Activated CD8-positive, alpha-beta T cell treated with anti-CD3 and anti-CD28 coated beads, Interleukin-2, amount 10 ng/mL, durations not matched to agents 7 days and 5 days (primary cell): ENCODE data around the gene FRAS1. TPM values are rescaled to one million over a fixed set of nuclear protein-coding genes. Genes with fewer than 3 reads are reported as not detected.
"Not testable (repeated sequence)": the region's sequence is repeated elsewhere in the genome, so short reads cannot be mapped to it uniquely, and the experiment has no call there.

ENCODE experiments used
- ATAC-seq: fragments of 150-1000 bp; cut with Tn5 transposase; one replicate; pipeline ENCODE4 v1.10.0; 2021; ENCODE audit warnings: moderate library complexity
- CTCF ChIA-PET: fragments of 350-600 bp; sonication (Branson Sonifier 250); formaldehyde crosslinking; loops from one replicate; lab custom pipeline; 2021; ENCODE audit warnings: antibody characterized with exemption; lab: Charles Lee
- POLR2A ChIA-PET: fragments of 350-600 bp; sonication (Branson Sonifier 250); formaldehyde crosslinking; loops from one replicate; lab custom pipeline; 2021; ENCODE audit warnings: antibody characterized with exemption; lab: Charles Lee
- DNase-seq: peaks from one replicate; pipeline ENCODE4 v3.0.0-alpha.2; 2020
- H3K27ac Mint-ChIP-seq: one replicate; pipeline ENCODE4 v1.8.0; 2021; ENCODE audit warnings: mild to moderate bottlenecking, mixed read lengths
- H3K27me3 Mint-ChIP-seq: one replicate; pipeline ENCODE4 v1.8.0; 2021; ENCODE audit warnings: low read depth, mixed read lengths
- H3K36me3 Mint-ChIP-seq: one replicate; pipeline ENCODE4 v1.8.0; 2021; ENCODE audit warnings: low read depth, mixed read lengths
- H3K4me1 Mint-ChIP-seq: one replicate; pipeline ENCODE4 v1.8.0; 2021; ENCODE audit warnings: low read depth, mixed read lengths
- H3K4me3 Mint-ChIP-seq: one replicate; pipeline ENCODE4 v1.8.0; 2021; ENCODE audit warnings: mild to moderate bottlenecking, mixed read lengths
- H3K9me3 Mint-ChIP-seq: one replicate; pipeline ENCODE4 v1.8.0; 2022; ENCODE audit warnings: mixed read lengths; ENCODE audit not compliant: insufficient read depth
- total RNA-seq, 2 experiments: library from RNA; stranded (reverse); gene quantifications; one replicate each; pipeline ENCODE4 v1.2.3, GENCODE V29; 2021

FRAS1 gene
- total RNA-seq, 2 experiments from 2014 or later = 0.08 TPM; not detected in 1

- no peaks in the 10 kb centered on the region for H3K9me3 Mint-ChIP-seq
- H3K36me3 Mint-ChIP-seq = no peaks in the 10 kb centered on the region
- no peaks in the 10 kb centered on the region for H3K4me1 Mint-ChIP-seq
- no peak overlapping the region for H3K4me3 Mint-ChIP-seq
- peaks cover 28% of the 10 kb centered on the region for H3K27me3 Mint-ChIP-seq
- CTCF ChIA-PET = no interaction called here
- POLR2A ChIA-PET = no interaction called here
- H3K27ac Mint-ChIP-seq = no peak overlapping the region
- ATAC-seq = no peak
- DNase-seq = no peak
Observed at GRCh38 chr4:78544678-78545077, 487.6 kb downstream of the FRAS1 start.

- Mint-ChIP-seq H3K36me3 (no peaks in the 10 kb centered on the region), H3K4me1 (no peaks in the 10 kb centered on the region), H3K4me3 (no peak overlapping the region), H3K27ac (no peak overlapping the region), H3K9me3 (no peaks in the 10 kb centered on the region), H3K27me3 (peaks cover 36% of the 10 kb centered on the region)
- no peak for DNase-seq
- POLR2A ChIA-PET = no interaction called here
- CTCF ChIA-PET = no interaction called here
- ATAC-seq = no peak
Observed at GRCh38 chr4:78545275-78546246, 488.4 kb downstream of the FRAS1 start.

GRCh38 chr4:78547899-78548298, 490.8 kb downstream of the FRAS1 start:
- peaks cover 13% of the 10 kb centered on the region for H3K4me1 Mint-ChIP-seq
- H3K27me3 Mint-ChIP-seq = peaks cover 41% of the 10 kb centered on the region
- H3K27ac Mint-ChIP-seq, DNase-seq, ATAC-seq, H3K4me3 Mint-ChIP-seq, CTCF ChIA-PET, H3K9me3 Mint-ChIP-seq, H3K36me3 Mint-ChIP-seq, POLR2A ChIA-PET: not testable (repeated sequence)

GRCh38 chr4:78548889-78549288, 491.8 kb downstream of the FRAS1 start:
- Mint-ChIP-seq H3K27me3 (peaks cover 36% of the 10 kb centered on the region), H3K4me1 (peaks cover 20% of the 10 kb centered on the region)
- H3K36me3 Mint-ChIP-seq, H3K27ac Mint-ChIP-seq, DNase-seq, ATAC-seq, H3K9me3 Mint-ChIP-seq, POLR2A ChIA-PET, H3K4me3 Mint-ChIP-seq, CTCF ChIA-PET: not testable (repeated sequence)

GRCh38 chr4:78551420-78552351, 494.6 kb downstream of the FRAS1 start, which contains the start of gene ANXA3:
ANXA3 (plus strand) TSS chr4:78551770; CDS start chr4:78554474, 2,704 bp downstream.
- H3K9me3 Mint-ChIP-seq = no peaks in the 10 kb centered on the region
- H3K4me1 Mint-ChIP-seq = peaks cover 20% of the 10 kb centered on the region
- DNase-seq (peak; percentile 44), ATAC-seq (peak; percentile 83)
- peak within 1 kb of the TSS; percentile 50 for H3K27ac Mint-ChIP-seq
- peak within 1 kb of the TSS; percentile 79 for H3K4me3 Mint-ChIP-seq
- H3K36me3 Mint-ChIP-seq = peaks cover 7% of the 10 kb centered on the region
- peaks cover 28% of the 10 kb centered on the region for H3K27me3 Mint-ChIP-seq
- ChIA-PET CTCF (no interaction called here), POLR2A (interaction anchor here (0.5 kb wide), 1 partner anchor 533 kb away, joined by 3 read pairs; no protein-coding TSS in a partner anchor)

- Mint-ChIP-seq H3K36me3 (peaks cover 7% of the 10 kb centered on the region), H3K4me1 (peaks cover 20% of the 10 kb centered on the region), H3K9me3 (no peaks in the 10 kb centered on the region), H3K4me3 (peak overlapping the region; percentile 48), H3K27ac (no peak overlapping the region), H3K27me3 (peaks cover 30% of the 10 kb centered on the region)
- CTCF ChIA-PET = no interaction called here
- POLR2A ChIA-PET = interaction anchor here (0.6 kb wide), 1 partner anchor 421 kb away, joined by 4 read pairs; no protein-coding TSS in a partner anchor
- no peak for ATAC-seq
- no peak for DNase-seq
Observed at GRCh38 chr4:78552389-78553042, 495.4 kb downstream of the FRAS1 start.

- H3K27me3 Mint-ChIP-seq = peaks cover 30% of the 10 kb centered on the region
- H3K36me3 Mint-ChIP-seq = peaks cover 7% of the 10 kb centered on the region
- H3K4me1 Mint-ChIP-seq = peaks cover 20% of the 10 kb centered on the region
- no peak for ATAC-seq
- ChIA-PET CTCF (no interaction called here), POLR2A (interaction anchor here (0.6 kb wide), 1 partner anchor 420 kb away, joined by 4 read pairs; no protein-coding TSS in a partner anchor)
- no peaks in the 10 kb centered on the region for H3K9me3 Mint-ChIP-seq
- DNase-seq = no peak
- no peak overlapping the region for H3K4me3 Mint-ChIP-seq
- no peak overlapping the region for H3K27ac Mint-ChIP-seq
Observed at GRCh38 chr4:78553043-78553396, 495.9 kb downstream of the FRAS1 start.

GRCh38 chr4:78553529-78554060, 496.5 kb downstream of the FRAS1 start:
- DNase-seq (no peak), ATAC-seq (no peak)
- POLR2A ChIA-PET = no interaction called here
- H3K27ac Mint-ChIP-seq = no peak overlapping the region
- CTCF ChIA-PET = no interaction called here
- H3K36me3 Mint-ChIP-seq = peaks cover 7% of the 10 kb centered on the region
- H3K9me3 Mint-ChIP-seq = no peaks in the 10 kb centered on the region
- peaks cover 30% of the 10 kb centered on the region for H3K27me3 Mint-ChIP-seq
- H3K4me1 Mint-ChIP-seq = peaks cover 20% of the 10 kb centered on the region
- H3K4me3 Mint-ChIP-seq = no peak overlapping the region

GRCh38 chr4:78556665-78557064, 499.5 kb downstream of the FRAS1 start:
- no peak overlapping the region for H3K27ac Mint-ChIP-seq
- POLR2A ChIA-PET = no interaction called here
- H3K9me3 Mint-ChIP-seq = no peaks in the 10 kb centered on the region

GRCh38 chr4:78557841-78558240, 500.7 kb downstream of the FRAS1 start:
- H3K36me3 Mint-ChIP-seq = peaks cover 7% of the 10 kb centered on the region
- DNase-seq (no peak), ATAC-seq (no peak)
- CTCF ChIA-PET = no interaction called here
- no peak overlapping the region for H3K27ac Mint-ChIP-seq
- peaks cover 7% of the 10 kb centered on the region for H3K4me1 Mint-ChIP-seq
- POLR2A ChIA-PET = no interaction called here
- peaks cover 24% of the 10 kb centered on the region for H3K27me3 Mint-ChIP-seq
- no peaks in the 10 kb centered on the region for H3K9me3 Mint-ChIP-seq
- H3K4me3 Mint-ChIP-seq = no peak overlapping the region

More at GRCh38 chr4:78556665-78557064, 499.5 kb downstream of the FRAS1 start:
- peaks cover 13% of the 10 kb centered on the region for H3K4me1 Mint-ChIP-seq
- H3K4me3 Mint-ChIP-seq = no peak overlapping the region
- DNase-seq (no peak), ATAC-seq (no peak)
- H3K36me3 Mint-ChIP-seq = peaks cover 7% of the 10 kb centered on the region
- CTCF ChIA-PET = interaction anchor here (0.6 kb wide), 1 partner anchor 58 kb away, joined by 3 read pairs; no protein-coding TSS in a partner anchor
- peaks cover 18% of the 10 kb centered on the region for H3K27me3 Mint-ChIP-seq

- H3K27ac Mint-ChIP-seq = no peak overlapping the region
- CTCF ChIA-PET = no interaction called here
Observed at GRCh38 chr4:78558410-78558809, 501.3 kb downstream of the FRAS1 start.

More at GRCh38 chr4:78558410-78558809, 501.3 kb downstream of the FRAS1 start:
- H3K36me3 Mint-ChIP-seq = peaks cover 7% of the 10 kb centered on the region
- H3K9me3 Mint-ChIP-seq = no peaks in the 10 kb centered on the region
- POLR2A ChIA-PET = no interaction called here
- no peak overlapping the region for H3K4me3 Mint-ChIP-seq
- no peak for DNase-seq
- no peak for ATAC-seq
- H3K4me1 Mint-ChIP-seq = peaks cover 1% of the 10 kb centered on the region
- H3K27me3 Mint-ChIP-seq = peaks cover 24% of the 10 kb centered on the region
